ENCODE results near the gene SLIT3.

Gene SLIT3

DNA sequence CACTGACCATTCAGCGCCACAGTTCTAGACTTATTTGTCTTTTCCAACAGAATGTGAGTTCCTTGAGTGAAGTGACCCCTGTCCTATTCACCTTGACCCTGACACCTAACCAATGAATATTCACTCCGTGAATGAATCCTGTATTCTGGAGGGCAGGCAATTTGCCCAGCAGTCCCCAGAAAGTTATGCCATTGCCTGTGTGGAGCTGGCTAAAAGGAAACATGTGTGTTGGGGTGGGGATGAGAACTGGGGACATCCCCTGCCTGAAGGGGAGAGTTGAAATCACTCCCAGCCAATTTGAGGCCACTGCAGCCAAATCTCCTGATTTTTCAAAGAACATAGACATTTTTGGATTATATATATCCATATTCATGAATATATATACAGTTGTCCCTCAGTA, 199.0 kb downstream of the SLIT3 start:
- Histone ChIP-seq H3K27ac (ENCODE audit: extremely low read depth, low read depth, low read length) (no peak overlapping the region), H3K4me1 (ENCODE audit: control insufficient read depth, insufficient read depth, low read length) (peaks cover 11% of the 10 kb centered on the region), H3K4me3 (ENCODE audit: low read depth, low read length) (no peak overlapping the region), H3K36me3 (ENCODE audit: control insufficient read depth in 2 of 2, insufficient read depth in 1 of 2, low read length in 2 of 2) (no peaks in the 10 kb centered on the region), H3K9me3 (ENCODE audit: control insufficient read depth, insufficient read depth, low read depth, low read length) (no peaks in the 10 kb centered on the region)
- TF ChIP-seq ZNF394 (tag by site-specific recombination; IDR thresholded peaks at IDR 0.05; ENCODE audit: borderline replicate concordance) = no peak
- TF ChIP-seq ZNF157 (tag by site-specific recombination; IDR thresholded peaks at IDR 0.05) = no peak
- TF ChIP-seq, protein P1, sequence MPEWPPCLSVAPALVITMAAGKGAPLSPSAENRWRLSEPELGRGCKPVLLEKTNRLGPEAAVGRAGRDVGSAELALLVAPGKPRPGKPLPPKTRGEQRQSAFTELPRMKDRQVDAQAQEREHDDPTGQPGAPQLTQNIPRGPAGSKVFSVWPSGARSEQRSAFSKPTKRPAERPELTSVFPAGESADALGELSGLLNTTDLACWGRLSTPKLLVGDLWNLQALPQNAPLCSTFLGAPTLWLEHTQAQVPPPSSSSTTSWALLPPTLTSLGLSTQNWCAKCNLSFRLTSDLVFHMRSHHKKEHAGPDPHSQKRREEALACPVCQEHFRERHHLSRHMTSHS (tag by site-specific recombination; IDR thresholded peaks at IDR 0.05) = no peak
- TF ChIP-seq SP3 (tag by site-specific recombination; IDR thresholded peaks at IDR 0.05) = no peak
- TF ChIP-seq ZNF473 (tag by site-specific recombination; IDR thresholded peaks at IDR 0.05) = no peak
- no peak for TF ChIP-seq ZNF521 (tag by site-specific recombination; IDR thresholded peaks at IDR 0.05)
- no peak for TF ChIP-seq KLF9 (tag by site-specific recombination; IDR thresholded peaks at IDR 0.05; ENCODE audit: low read depth)
- CTCF ChIA-PET = interaction anchor here (0.6 to 1.0 kb wide), 2 partner anchors 17 to 1519 kb away, joined by 3 read pairs; no protein-coding TSS in a partner anchor
- POLR2A ChIA-PET = no interaction called here

DNA sequence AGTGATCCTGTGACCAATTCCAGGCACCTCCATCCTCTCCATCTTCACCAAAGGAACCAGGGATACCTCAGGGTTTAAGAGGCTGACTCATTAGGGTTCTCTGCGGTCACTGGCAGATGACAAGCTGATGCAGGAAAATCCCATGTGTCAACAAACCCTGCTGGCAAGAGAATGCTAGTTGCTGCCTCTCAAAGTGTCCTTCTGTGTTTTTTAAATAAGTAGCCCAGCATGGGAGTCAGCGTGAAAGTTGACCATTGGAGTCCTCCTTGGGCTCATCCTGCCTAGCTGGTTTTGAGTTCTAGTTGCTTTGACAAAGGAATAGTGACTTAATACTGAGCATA, 200.2 kb downstream of the SLIT3 start:
- ChIA-PET POLR2A (no interaction called here), CTCF (no interaction called here)
- Histone ChIP-seq H3K4me1 (ENCODE audit: control insufficient read depth, insufficient read depth, low read length) (peaks cover 12% of the 10 kb centered on the region), H3K36me3 (ENCODE audit: control insufficient read depth in 2 of 2, insufficient read depth in 1 of 2, low read length in 2 of 2) (no peaks in the 10 kb centered on the region), H3K27ac (ENCODE audit: extremely low read depth, low read depth, low read length) (no peak overlapping the region), H3K4me3 (ENCODE audit: low read depth, low read length) (no peak overlapping the region), H3K9me3 (ENCODE audit: control insufficient read depth, insufficient read depth, low read depth, low read length) (no peaks in the 10 kb centered on the region)
- TF ChIP-seq ZBTB17 (tag by site-specific recombination; IDR thresholded peaks at IDR 0.05) (0 out of 2 replicates have a peak, but pooled peaks have one; percentile 39), ZIC2 (tag by site-specific recombination; IDR thresholded peaks at IDR 0.05) (peak; percentile 97), ZNF600 (tag by site-specific recombination; IDR thresholded peaks at IDR 0.05) (no peak), WT1 (tag by site-specific recombination; IDR thresholded peaks at IDR 0.05) (peak; percentile 44), OSR2 (tag by site-specific recombination; IDR thresholded peaks at IDR 0.05) (peak; percentile 88), ZNF341 (tag by site-specific recombination; IDR thresholded peaks at IDR 0.05; ENCODE audit: low read depth) (no peak), ZBTB21 (tag by site-specific recombination; IDR thresholded peaks at IDR 0.05) (0 out of 2 replicates have a peak, but pooled peaks have one; percentile 14), ZNF366 (tag by site-specific recombination; conservative IDR thresholded peaks at IDR 0.05) (peak; percentile 53), GLIS1 (tag by site-specific recombination; IDR thresholded peaks at IDR 0.05) (0 out of 2 replicates have a peak, but pooled peaks have one; percentile 38), SP7 (tag by site-specific recombination; IDR thresholded peaks at IDR 0.05) (peak; percentile 31; the same call in 1 of the 2 replicates), FEZF1 (tag by site-specific recombination; IDR thresholded peaks at IDR 0.05) (peak; percentile 67), HOXA7 (CRISPR knock-in tag; IDR thresholded peaks at IDR 0.05; ENCODE audit: borderline replicate concordance) (no peak), ZEB2 (tag by site-specific recombination; IDR thresholded peaks at IDR 0.05) (peak; percentile 37; the same call in 1 of the 2 replicates), ZNF184 (tag by site-specific recombination; IDR thresholded peaks at IDR 0.05) (peak; percentile 78), ZNF670 (tag by site-specific recombination; IDR thresholded peaks at IDR 0.05; ENCODE audit: low read depth) (no peak)
- TF ChIP-seq, protein P2, sequence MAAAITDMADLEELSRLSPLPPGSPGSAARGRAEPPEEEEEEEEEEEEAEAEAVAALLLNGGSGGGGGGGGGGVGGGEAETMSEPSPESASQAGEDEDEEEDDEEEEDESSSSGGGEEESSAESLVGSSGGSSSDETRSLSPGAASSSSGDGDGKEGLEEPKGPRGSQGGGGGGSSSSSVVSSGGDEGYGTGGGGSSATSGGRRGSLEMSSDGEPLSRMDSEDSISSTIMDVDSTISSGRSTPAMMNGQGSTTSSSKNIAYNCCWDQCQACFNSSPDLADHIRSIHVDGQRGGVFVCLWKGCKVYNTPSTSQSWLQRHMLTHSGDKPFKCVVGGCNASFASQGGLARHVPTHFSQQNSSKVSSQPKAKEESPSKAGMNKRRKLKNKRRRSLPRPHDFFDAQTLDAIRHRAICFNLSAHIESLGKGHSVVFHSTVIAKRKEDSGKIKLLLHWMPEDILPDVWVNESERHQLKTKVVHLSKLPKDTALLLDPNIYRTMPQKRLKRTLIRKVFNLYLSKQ (tag by site-specific recombination; IDR thresholded peaks at IDR 0.05; ENCODE audit: borderline replicate concordance) = no peak
- TF ChIP-seq, protein P3, sequence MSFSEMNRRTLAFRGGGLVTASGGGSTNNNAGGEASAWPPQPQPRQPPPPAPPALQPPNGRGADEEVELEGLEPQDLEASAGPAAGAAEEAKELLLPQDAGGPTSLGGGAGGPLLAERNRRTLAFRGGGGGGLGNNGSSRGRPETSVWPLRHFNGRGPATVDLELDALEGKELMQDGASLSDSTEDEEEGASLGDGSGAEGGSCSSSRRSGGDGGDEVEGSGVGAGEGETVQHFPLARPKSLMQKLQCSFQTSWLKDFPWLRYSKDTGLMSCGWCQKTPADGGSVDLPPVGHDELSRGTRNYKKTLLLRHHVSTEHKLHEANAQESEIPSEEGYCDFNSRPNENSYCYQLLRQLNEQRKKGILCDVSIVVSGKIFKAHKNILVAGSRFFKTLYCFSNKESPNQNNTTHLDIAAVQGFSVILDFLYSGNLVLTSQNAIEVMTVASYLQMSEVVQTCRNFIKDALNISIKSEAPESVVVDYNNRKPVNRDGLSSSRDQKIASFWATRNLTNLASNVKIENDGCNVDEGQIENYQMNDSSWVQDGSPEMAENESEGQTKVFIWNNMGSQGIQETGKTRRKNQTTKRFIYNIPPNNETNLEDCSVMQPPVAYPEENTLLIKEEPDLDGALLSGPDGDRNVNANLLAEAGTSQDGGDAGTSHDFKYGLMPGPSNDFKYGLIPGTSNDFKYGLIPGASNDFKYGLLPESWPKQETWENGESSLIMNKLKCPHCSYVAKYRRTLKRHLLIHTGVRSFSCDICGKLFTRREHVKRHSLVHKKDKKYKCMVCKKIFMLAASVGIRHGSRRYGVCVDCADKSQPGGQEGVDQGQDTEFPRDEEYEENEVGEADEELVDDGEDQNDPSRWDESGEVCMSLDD (tag by site-specific recombination; IDR thresholded peaks at IDR 0.05) = no peak
- TF ChIP-seq, protein P4, sequence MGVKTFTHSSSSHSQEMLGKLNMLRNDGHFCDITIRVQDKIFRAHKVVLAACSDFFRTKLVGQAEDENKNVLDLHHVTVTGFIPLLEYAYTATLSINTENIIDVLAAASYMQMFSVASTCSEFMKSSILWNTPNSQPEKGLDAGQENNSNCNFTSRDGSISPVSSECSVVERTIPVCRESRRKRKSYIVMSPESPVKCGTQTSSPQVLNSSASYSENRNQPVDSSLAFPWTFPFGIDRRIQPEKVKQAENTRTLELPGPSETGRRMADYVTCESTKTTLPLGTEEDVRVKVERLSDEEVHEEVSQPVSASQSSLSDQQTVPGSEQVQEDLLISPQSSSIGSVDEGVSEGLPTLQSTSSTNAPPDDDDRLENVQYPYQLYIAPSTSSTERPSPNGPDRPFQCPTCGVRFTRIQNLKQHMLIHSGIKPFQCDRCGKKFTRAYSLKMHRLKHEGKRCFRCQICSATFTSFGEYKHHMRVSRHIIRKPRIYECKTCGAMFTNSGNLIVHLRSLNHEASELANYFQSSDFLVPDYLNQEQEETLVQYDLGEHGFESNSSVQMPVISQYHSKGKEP (tag by site-specific recombination; IDR thresholded peaks at IDR 0.05) = peak; percentile 85
- TF ChIP-seq, protein P5, sequence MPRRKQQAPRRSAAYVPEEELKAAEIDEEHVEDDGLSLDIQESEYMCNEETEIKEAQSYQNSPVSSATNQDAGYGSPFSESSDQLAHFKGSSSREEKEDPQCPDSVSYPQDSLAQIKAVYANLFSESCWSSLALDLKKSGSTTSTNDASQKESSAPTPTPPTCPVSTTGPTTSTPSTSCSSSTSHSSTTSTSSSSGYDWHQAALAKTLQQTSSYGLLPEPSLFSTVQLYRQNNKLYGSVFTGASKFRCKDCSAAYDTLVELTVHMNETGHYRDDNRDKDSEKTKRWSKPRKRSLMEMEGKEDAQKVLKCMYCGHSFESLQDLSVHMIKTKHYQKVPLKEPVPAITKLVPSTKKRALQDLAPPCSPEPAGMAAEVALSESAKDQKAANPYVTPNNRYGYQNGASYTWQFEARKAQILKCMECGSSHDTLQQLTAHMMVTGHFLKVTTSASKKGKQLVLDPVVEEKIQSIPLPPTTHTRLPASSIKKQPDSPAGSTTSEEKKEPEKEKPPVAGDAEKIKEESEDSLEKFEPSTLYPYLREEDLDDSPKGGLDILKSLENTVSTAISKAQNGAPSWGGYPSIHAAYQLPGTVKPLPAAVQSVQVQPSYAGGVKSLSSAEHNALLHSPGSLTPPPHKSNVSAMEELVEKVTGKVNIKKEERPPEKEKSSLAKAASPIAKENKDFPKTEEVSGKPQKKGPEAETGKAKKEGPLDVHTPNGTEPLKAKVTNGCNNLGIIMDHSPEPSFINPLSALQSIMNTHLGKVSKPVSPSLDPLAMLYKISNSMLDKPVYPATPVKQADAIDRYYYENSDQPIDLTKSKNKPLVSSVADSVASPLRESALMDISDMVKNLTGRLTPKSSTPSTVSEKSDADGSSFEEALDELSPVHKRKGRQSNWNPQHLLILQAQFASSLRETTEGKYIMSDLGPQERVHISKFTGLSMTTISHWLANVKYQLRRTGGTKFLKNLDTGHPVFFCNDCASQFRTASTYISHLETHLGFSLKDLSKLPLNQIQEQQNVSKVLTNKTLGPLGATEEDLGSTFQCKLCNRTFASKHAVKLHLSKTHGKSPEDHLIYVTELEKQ (tag by site-specific recombination; IDR thresholded peaks at IDR 0.05; ENCODE audit: borderline replicate concordance) = no peak
